Skeletal muscle satellite cell (primary cell): Measurements from ENCODE around the gene PIEZO2.

Experiments
- H3K27me3 ChIP-seq: 2 replicates; pipeline ENCODE4 v1.7.0; 2013; ENCODE audit warnings: low read length; ENCODE audit not compliant: control insufficient read depth, insufficient read depth
- H3K36me3 ChIP-seq: 2 replicates; pipeline ENCODE4 v1.7.0; 2013; ENCODE audit warnings: mild to moderate bottlenecking, control low read depth, low read length; ENCODE audit not compliant: insufficient read depth
- H3K4me1 ChIP-seq: 2 replicates; pipeline ENCODE4 v1.7.0; 2013; ENCODE audit warnings: low read length; ENCODE audit not compliant: control insufficient read depth, insufficient read depth
- H3K4me2 ChIP-seq: 2 replicates; pipeline ENCODE4 v1.7.0; 2013; ENCODE audit warnings: mild to moderate bottlenecking, low read length
- H3K4me3 ChIP-seq: 2 replicates; pipeline ENCODE4 v1.7.0; 2013; ENCODE audit warnings: low read length
- H3K9ac ChIP-seq: 2 replicates; pipeline ENCODE4 v1.7.0; 2013; ENCODE audit warnings: mild to moderate bottlenecking, low read depth, low read length, moderate library complexity
- H3K9me3 ChIP-seq: replicated peaks from 2 replicates; pipeline ENCODE4 v1.7.0; 2013; ENCODE audit warnings: mild to moderate bottlenecking, control low read depth, low read length

The PIEZO2 gene

DNA sequence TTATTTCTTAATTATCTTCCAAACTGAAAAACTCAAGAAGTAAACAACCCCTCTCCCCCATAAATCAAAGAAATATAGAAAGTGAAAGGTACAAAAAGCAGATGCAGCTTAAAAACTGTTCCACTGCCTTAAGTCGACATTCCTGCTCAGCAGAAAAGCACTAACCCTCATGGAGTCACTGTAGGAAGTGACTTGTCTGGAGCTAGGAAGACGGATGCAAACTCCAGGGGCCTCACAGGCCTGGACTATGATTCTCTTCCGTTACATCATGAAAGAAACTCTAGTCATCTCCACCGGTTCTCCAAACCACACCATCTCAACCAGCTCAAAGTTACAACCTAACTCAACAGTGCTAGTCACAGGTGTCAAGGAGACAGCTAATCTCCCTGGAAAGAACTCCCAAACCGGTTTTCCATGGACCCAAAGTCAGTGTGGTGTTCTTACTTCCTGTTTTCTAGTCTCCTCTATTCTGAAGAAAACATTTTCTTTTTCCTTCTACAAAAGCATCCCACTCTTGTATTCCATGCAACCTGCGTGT is 128.4 kb downstream of the PIEZO2 start:
- Histone ChIP-seq H3K9me3 (no peaks in the 10 kb centered on the region), H3K9ac (no peak overlapping the region), H3K36me3 (no peaks in the 10 kb centered on the region), H3K4me2 (no peak overlapping the region), H3K4me1 (no peaks in the 10 kb centered on the region), H3K4me3 (no peak overlapping the region), H3K27me3 (peaks cover 2% of the 10 kb centered on the region)

DNA sequence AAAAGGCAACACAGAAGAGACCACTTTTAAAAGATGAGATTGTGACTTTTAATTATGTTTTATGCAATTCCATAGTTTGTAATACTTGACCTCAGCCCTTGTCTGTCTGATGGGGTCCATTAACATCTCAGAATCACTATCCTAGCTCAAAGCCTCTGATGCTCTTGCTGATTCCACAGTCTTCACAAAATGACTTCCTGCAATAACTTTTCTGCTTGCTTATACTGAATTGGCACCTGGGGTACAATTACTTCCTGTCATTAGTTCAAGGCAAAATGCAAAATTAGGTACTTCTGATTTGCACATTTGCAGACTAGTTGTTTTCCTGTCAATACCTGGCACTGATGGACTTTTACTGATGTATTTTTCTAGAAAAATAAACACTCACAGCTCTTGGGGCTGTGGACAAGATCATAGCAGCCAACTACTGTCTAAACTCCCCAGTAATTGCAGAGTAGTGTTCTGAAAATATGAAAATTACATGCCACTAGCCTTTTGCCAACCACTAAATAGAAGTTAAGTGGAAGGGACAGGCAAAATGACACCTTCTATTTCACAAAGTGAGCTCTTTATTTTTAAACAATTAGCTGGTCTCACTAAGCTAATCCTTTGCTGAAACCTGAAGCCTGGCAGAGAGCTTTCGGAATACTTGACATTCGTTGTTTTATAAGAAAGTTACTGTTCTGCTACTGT is 129.1 kb downstream of the PIEZO2 start:
- H3K4me2 ChIP-seq, result no peak overlapping the region
- H3K9ac ChIP-seq, result no peak overlapping the region
- peaks cover 2% of the 10 kb centered on the region for H3K27me3 ChIP-seq
- no peaks in the 10 kb centered on the region for H3K36me3 ChIP-seq
- H3K9me3 ChIP-seq, result no peaks in the 10 kb centered on the region
- no peak overlapping the region for H3K4me3 ChIP-seq
- no peaks in the 10 kb centered on the region for H3K4me1 ChIP-seq

DNA sequence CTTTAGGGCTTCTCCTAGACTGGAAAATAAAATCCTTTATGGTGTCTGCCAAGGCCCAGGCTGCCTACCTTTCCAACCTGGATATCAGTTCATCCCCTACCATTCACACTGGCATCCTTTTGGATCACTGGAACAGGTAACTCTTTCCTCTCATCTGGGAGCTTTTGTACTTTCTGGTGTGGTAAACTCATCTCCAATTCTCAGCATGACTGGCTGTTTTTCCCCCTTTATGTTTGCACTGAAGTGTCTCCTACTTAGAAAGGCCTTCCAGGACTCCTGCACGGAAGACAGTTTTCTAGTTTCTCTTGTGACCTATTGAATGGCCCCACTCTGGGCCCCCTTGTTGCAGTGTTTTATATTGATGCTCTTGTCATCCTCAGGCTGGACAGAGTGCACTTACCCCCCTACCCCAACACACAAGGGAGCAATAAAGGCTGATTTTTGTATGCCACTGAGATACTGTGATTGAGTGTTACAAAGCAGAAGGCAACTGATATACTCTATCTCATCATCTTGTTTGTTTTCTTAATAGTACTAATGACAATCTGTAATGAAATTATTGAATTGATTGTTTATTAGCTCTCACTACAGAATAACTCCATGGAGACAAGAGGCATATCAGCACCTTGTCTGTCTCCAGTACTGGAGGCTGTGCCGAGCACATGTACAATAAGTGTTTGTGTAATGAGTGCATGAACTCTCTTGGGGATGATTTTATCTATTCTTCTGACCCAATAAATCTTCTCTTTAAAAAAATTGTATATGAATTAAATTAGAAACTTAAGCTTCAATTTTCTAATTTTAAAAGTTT is 129.9 kb downstream of the PIEZO2 start:
- Histone ChIP-seq H3K4me3 (no peak overlapping the region), H3K4me1 (no peaks in the 10 kb centered on the region), H3K9me3 (no peaks in the 10 kb centered on the region), H3K9ac (no peak overlapping the region), H3K4me2 (no peak overlapping the region), H3K27me3 (peaks cover 2% of the 10 kb centered on the region), H3K36me3 (no peaks in the 10 kb centered on the region)

DNA sequence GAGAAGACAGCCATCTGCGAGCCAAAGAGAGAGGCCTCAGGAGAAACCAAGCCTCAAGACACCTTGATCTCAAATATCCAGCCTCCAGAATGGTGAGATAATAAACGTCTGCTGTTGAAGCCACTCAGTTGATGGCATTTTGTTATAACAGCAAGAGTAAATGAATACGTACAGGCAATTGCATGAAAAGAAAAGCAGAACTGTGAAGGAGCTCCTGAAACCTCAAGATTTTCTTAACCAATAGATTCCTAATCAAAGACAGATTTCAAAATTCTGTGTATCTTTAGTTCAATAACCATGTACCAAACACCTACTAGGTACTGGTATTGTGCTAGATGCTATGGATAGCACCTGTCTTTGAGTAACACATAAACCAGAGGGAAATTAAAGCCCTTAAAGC is 139.5 kb downstream of the PIEZO2 start:
- H3K4me3 ChIP-seq, result no peak overlapping the region
- no peak overlapping the region for H3K9ac ChIP-seq
- no peaks in the 10 kb centered on the region for H3K27me3 ChIP-seq
- H3K4me1 ChIP-seq, result peaks cover 12% of the 10 kb centered on the region
- no peaks in the 10 kb centered on the region for H3K9me3 ChIP-seq
- H3K4me2 ChIP-seq, result no peak overlapping the region
- H3K36me3 ChIP-seq, result no peaks in the 10 kb centered on the region

DNA sequence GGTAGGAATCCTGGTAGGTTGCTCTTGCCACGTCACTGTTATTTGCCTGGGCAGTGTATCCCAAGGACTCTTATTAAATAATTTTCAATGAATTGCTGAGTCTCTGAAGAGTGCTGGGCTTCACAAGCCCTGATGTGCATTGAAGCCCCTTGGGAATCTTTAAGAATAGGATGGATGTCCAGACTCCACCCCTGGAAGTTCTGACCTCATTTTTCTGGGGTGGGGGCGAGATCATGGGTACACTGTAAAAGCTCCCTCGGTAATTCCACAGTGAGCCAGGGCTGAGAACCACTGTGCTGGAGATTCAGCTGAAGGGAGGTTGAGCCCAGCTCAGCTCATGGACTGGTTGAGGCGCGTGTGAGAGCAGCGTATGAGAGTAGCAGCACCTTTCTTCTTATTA is 140.2 kb downstream of the PIEZO2 start:
- H3K4me3 ChIP-seq, result no peak overlapping the region
- no peak overlapping the region for H3K9ac ChIP-seq
- H3K36me3 ChIP-seq, result no peaks in the 10 kb centered on the region
- peaks cover 19% of the 10 kb centered on the region for H3K4me1 ChIP-seq
- H3K27me3 ChIP-seq, result no peaks in the 10 kb centered on the region
- no peak overlapping the region for H3K4me2 ChIP-seq
- no peaks in the 10 kb centered on the region for H3K9me3 ChIP-seq

DNA sequence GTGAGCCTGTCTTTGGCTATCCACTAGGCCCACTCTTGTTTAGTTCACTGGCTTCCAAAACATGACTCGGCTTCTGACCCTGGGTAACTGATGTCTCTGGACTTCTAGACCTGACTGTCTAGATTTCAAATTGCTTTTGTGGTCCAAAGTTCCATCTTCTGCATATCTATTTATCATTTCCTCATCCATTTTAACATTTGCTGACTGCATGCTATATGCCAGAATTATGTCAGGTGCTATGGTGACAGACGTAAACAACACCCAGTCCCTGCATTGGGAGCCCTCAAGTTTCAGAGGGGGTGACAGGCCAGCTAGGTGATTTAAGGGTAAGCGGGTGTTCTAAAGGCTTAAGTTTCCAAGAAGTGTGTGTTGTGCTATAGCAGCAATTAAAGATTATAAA is 140.9 kb downstream of the PIEZO2 start:
- peaks cover 23% of the 10 kb centered on the region for H3K4me1 ChIP-seq
- no peak overlapping the region for H3K9ac ChIP-seq
- no peaks in the 10 kb centered on the region for H3K36me3 ChIP-seq
- no peaks in the 10 kb centered on the region for H3K27me3 ChIP-seq
- H3K4me3 ChIP-seq, result no peak overlapping the region
- H3K4me2 ChIP-seq, result no peak overlapping the region
- H3K9me3 ChIP-seq, result no peaks in the 10 kb centered on the region

DNA sequence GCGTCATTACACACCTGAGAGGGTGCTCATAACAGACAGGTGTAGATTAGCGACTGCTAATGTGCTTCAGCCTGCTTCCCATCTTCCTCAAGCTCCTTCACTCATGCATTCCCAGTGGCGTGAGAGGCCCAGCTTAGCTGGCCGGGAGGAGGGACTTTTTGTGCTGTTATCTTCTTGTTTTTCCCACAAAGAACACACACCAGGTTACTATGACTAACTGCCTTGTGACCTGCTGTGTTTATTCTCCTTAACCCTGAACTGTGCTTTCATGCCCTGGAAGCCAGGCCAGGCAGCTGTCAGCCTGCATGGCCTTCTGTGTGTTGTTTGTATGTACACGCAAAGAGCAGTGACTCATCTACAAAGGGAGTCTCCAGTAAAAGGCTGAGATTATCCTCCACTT is 143.8 kb downstream of the PIEZO2 start:
- no peaks in the 10 kb centered on the region for H3K36me3 ChIP-seq
- H3K4me1 ChIP-seq, result peaks cover 23% of the 10 kb centered on the region
- H3K9me3 ChIP-seq, result no peaks in the 10 kb centered on the region
- no peak overlapping the region for H3K4me2 ChIP-seq
- H3K27me3 ChIP-seq, result no peaks in the 10 kb centered on the region
- H3K4me3 ChIP-seq, result no peak overlapping the region
- no peak overlapping the region for H3K9ac ChIP-seq

DNA sequence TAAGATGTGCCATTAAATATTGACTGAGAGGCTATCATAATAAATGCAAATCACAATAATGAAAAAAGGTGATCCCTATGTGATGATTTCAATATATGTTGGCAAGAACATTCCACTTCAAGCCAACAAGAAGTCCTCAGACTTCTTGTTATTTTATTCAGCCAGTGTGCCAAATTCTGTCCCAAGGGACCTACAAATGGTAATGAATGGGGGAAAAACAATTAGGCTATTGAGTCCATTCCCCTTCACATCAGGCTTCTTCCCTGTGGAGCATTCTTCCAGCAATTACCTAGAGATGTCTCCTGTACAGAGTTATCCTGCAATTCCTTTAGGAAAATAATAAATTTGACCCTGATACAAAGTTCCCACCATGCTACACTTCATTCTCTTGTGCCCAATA is 144.4 kb downstream of the PIEZO2 start:
- Histone ChIP-seq H3K27me3 (no peaks in the 10 kb centered on the region), H3K9me3 (no peaks in the 10 kb centered on the region), H3K4me1 (peaks cover 23% of the 10 kb centered on the region), H3K4me2 (no peak overlapping the region), H3K4me3 (no peak overlapping the region), H3K9ac (no peak overlapping the region), H3K36me3 (no peaks in the 10 kb centered on the region)

DNA sequence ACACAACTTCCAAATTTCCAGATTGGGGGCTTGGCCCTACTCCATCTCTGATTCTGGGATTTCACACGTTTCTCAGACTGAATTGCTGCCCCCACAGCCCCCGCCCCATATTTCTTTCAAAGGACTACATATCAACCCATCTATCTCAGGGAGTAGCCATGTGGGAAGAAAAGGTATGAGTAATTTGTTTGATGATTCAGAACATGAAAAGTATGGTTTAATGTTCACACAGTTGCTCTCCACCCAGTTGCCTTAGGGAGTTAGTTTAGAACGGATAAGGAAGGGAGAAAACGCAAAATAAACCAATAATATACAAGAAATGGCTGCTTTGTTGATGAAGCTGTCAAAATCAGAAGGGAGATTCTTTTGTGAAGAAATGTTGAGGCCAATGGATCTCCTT is 145.1 kb downstream of the PIEZO2 start:
- H3K27me3 ChIP-seq, result no peaks in the 10 kb centered on the region
- H3K9ac ChIP-seq, result no peak overlapping the region
- no peak overlapping the region for H3K4me2 ChIP-seq
- H3K4me3 ChIP-seq, result no peak overlapping the region
- no peaks in the 10 kb centered on the region for H3K36me3 ChIP-seq
- H3K9me3 ChIP-seq, result no peaks in the 10 kb centered on the region
- peaks cover 23% of the 10 kb centered on the region for H3K4me1 ChIP-seq

DNA sequence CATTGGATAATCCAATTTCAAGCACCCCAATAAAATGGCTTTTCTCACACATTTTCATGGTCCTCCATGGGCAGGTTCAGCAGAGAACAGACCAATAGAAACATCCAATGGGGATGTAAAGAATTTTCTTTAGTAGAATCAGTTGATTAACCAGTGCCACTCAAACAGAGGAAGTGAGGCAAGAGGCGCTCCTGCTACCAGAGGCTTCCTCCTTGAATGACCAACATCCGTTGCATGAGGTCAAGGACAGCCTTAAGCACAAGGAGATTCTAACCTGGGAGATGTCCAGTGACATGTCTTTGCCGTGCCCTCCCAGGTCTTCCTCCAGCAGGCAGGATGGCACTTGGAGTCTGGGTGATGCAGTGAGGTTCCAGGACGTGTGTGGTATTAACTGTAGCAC is 146.6 kb downstream of the PIEZO2 start:
- Histone ChIP-seq H3K36me3 (no peaks in the 10 kb centered on the region), H3K9me3 (no peaks in the 10 kb centered on the region), H3K27me3 (no peaks in the 10 kb centered on the region), H3K4me3 (no peak overlapping the region), H3K4me2 (no peak overlapping the region), H3K9ac (no peak overlapping the region), H3K4me1 (peaks cover 23% of the 10 kb centered on the region)

DNA sequence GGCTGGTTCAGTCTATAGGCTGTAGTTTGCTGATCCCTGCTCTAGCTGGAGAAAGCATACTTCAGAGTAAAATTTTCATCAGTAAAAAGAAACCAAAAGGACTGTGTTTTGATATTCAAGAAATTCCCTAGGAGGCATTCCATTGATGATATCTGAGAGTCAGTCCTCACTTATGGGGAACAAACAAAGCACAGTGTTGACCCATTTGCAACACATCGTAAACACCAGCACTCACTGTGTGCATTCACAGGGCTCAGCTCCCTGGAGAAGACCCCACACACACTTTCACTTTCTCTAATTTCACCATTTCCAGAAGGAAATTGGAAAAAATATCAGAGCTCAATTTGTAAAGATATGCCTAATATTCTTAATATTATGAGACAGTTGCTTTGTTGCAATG is 147.1 kb downstream of the PIEZO2 start:
- no peak overlapping the region for H3K9ac ChIP-seq
- no peak overlapping the region for H3K4me3 ChIP-seq
- no peaks in the 10 kb centered on the region for H3K9me3 ChIP-seq
- H3K4me2 ChIP-seq, result no peak overlapping the region
- no peaks in the 10 kb centered on the region for H3K36me3 ChIP-seq
- peaks cover 23% of the 10 kb centered on the region for H3K4me1 ChIP-seq
- H3K27me3 ChIP-seq, result no peaks in the 10 kb centered on the region

DNA sequence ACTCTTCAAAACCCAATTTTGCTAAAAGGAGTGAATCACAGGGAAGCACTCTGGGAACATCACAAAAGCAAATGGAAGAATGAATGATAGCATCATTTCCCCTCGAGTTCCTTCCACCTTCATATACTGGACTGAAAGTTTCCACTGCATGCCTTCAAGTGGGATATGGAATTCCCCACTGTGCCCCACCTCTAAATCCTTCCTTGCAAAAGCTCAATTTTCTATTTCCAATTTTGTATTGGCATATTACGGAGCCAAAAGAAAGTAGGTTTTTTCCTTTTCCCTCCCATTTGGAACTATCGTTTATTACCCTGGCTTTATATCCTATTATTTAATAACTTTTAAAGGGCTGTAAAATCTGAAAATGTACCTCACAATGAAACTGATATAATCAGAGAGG is 149.3 kb downstream of the PIEZO2 start:
- H3K9me3 ChIP-seq, result no peaks in the 10 kb centered on the region
- no peaks in the 10 kb centered on the region for H3K27me3 ChIP-seq
- H3K36me3 ChIP-seq, result no peaks in the 10 kb centered on the region
- H3K9ac ChIP-seq, result no peak overlapping the region
- no peak overlapping the region for H3K4me3 ChIP-seq
- H3K4me2 ChIP-seq, result no peak overlapping the region
- peaks cover 13% of the 10 kb centered on the region for H3K4me1 ChIP-seq
